DMS153 treated with DMSO at 0.1 percent for 48 hours (cell line): ENCODE data around the gene ZNF724.
"Not testable (repeated sequence)": the region's sequence is repeated elsewhere in the genome, so short reads cannot be mapped to it uniquely, and the experiment has no call there.

Experiments
- DNase-seq: peaks from one replicate; lab custom pipeline; 2025; ENCODE audit not compliant: unreplicated experiment; lab: John Stamatoyannopoulos, UW

ZNF724 gene

DNA sequence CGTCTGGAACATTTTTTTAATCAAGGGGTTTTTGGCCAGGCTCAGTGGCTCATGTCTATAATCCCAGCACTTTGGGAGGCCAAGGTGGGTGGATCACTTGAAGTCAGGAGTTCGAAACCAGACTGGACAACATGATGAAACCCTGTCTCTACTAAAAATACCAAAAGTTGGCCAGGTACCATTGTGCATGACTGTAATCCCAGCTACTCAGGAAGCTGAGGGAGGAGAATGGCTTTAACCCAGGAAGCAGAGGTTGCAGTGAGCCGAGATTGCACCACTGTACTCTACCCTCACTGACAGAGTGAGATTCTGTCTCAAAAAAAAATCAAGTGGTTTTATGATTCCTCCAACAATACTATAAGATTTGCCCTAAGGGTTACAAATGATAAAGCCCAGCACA lies 3.1 kb upstream of the ZNF724 start:
- DNase-seq = not testable (repeated sequence)

DNA sequence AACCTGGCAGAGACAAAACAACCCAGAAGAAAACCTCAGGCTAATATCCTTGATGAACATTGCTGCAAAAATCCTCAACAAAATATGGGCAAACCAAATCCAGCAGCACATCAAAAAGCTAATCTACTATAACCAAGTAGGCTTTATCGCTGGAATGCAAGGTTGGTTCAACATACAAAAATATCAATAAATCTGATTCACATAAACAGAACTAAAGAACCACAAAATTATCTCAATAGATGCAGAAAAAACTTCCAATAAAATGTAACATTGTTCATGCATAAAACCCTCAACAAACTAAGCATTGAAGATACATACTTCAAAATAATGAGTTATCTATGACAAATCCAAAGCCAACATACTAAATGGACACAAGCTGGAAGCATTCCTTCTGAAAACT lies 8.8 kb downstream of the ZNF724 start:
- no peak for DNase-seq

DNA sequence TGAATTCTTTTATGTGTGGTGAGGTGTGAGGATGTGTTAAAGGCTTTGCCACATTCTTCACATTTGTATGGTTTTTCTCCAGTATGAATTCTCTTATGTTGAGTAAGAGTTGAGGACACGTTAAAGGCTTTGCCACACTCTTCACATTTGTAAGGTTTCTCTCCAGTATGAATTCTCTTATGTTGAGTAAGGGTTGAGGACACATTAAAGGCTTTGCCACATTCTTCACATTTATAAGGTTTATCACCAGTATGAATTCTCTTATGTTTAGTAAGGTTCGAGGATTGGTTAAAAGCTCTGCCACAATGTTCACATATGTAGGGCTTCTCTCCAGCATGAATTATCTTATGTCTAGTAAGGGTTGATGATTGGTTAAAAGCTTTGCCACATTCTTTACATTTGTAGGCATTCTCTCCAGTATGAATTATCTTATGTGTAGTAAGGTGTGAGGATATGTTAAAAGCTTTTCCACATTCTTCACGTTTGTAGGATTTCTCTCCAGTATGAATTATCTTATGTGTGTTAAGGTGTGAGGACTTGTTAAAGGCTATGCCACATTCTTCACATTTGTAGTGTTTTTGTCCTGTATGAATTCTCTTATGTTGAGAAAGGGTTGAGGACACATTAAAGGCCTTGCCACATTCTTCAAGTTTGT lies 27.1 kb downstream of the ZNF724 start:
- DNase-seq = no peak

DNA sequence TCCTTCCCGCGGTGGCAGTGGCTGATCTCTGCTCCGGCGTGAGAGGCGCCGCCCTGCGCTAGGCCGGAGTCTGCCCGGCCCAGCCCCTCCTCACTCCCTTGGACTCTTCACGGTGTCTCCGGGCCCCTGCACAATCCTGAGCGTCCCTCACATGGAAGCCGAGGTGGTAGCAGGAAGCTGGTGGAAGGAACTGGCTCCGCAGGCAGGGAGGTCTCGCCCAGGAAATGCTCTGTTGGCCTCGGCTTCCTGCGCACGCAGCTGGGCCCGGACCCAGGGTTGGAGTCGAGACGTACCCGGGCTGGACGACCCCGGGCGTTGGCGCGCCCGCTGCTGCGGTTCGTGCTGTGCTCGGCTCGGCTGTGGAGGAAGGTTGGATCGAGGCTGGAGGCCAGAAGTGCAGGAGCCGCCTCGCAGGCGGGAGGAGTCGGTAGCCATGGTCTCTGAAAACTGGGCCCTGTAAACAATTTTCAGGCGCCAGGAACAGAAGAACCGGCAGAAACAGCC lies 46.3 kb downstream of the ZNF724 start:
- DNase-seq = no peak

DNA sequence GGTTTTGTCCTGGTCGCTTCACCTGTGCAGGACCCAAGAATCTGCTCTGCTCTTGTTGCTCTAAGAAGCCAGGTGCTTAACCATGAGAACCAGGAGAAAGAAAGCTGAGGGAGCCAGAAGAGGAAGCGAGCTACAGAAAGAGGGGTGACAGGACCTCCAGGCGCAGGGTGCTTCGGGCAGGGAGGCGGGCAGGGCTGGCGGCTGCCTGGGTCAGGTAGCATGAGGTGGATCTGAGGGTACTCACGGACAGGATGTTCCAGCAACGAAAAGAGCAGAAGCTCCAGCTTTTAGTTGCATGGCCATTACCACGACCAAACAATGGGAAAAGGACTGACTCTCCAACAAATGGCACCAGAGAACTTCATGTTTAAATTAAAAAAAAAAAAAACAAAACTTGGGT lies 59.9 kb downstream of the ZNF724 start:
- DNase-seq = no peak

DNA sequence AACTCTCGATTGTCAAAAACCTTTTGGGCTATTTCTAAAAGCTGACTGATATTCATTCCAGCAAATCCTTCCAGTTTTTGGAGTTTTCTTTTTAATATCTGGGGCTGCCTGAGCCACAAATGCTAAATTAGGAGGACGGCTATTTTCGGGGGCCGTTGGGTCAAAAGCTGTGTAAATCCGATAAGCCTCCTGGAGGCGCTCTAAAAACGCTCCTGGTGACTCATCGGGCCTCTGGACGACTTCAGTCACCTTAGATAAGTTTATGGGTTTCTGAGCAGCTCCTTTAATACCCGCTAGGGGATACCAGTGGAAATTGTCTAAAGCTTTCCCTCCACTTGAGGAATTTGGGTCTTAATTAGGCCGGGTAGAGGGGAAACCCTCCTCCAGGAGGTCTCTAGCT lies 66.9 kb downstream of the ZNF724 start:
- DNase-seq = no peak
